ENCODE results near the gene MAPKAPK5. TPM values are rescaled to one million over a fixed set of nuclear protein-coding genes. Genes with fewer than 3 reads are reported as not detected.

MAPKAPK5 gene, protein sequence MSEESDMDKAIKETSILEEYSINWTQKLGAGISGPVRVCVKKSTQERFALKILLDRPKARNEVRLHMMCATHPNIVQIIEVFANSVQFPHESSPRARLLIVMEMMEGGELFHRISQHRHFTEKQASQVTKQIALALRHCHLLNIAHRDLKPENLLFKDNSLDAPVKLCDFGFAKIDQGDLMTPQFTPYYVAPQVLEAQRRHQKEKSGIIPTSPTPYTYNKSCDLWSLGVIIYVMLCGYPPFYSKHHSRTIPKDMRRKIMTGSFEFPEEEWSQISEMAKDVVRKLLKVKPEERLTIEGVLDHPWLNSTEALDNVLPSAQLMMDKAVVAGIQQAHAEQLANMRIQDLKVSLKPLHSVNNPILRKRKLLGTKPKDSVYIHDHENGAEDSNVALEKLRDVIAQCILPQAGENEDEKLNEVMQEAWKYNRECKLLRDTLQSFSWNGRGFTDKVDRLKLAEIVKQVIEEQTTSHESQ
- 18.2 TPM for polyA plus RNA-seq (2013, experiment 1 of 2)
- 18.5 TPM for polyA plus RNA-seq (2013, experiment 2 of 2)

DNA sequence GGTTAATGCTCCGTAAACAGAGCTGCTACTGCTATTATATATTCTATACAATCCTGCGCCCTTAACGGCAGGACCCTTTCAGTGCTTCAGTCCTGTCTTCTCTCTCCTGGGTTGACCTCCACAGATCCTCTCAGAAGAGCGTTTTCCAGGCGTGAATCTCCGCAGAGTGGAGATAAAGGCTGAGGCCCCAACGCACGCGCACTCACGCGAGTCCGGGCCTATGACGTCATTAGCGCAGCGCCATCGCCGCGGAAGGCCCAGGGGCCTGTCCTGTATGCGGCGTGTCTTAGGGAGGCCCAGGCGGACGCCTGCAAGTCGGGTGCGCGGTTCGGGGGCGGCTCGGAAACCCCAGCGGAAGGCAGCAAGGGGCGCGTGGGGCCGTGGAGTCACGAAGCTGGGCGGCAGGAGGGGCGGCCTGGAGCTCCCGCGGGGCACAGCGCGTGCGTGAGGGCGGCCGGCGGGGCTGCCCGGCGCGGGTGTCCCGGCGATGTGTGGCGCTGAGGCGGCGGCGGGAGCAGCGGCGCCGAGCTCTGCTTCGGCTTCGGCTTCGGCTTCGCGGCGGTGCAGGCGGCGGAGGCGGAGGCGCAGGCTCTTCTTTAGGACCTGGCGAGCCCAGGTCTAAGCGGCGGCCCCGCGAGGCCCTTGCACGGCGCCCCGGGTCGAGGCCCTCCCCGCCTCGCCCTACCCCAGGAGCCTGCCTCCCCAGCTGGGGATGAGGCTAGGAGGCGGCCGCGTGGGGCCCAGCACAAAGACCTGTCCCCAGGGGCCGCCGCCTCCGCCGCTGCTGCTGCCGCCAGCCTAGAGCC lies at the start of gene MAPKAPK5:
Gene MAPKAPK5 (plus strand): TSS at position 479 of the 806 bp plus-strand sequence. CDS start 506 bp downstream, outside the sequence.
- no peaks in the 10 kb centered on the region for H3K27me3 ChIP-seq (ENCODE audit: control insufficient read depth in 1 of 2, insufficient read depth in 1 of 2, low read length in 2 of 2)
- H3K4me1 ChIP-seq (ENCODE audit: control insufficient read depth, insufficient read depth, low read depth, low read length) = peaks cover 11% of the 10 kb centered on the region
- peak within 1 kb of the TSS; percentile 78 for H3K27ac ChIP-seq (ENCODE audit: low read length, poor library complexity, severe bottlenecking)
- H3K79me1 ChIP-seq (replicated peaks; ENCODE audit: low read length, poor library complexity, severe bottlenecking) = peaks cover 2% of the 10 kb centered on the region
- peak within 1 kb of the TSS; percentile 92 to 94 for H3K18ac ChIP-seq (ENCODE audit: low read depth in 1 of 2, low read length in 2 of 2)
- peak within 1 kb of the TSS; percentile 98 for H2BK5ac ChIP-seq (ENCODE audit: low read depth, low read length, poor library complexity, severe bottlenecking)
- peak within 1 kb of the TSS; percentile 90 to 91 for H3K4me3 ChIP-seq (ENCODE audit: insufficient read depth in 1 of 2, low read depth in 1 of 2, low read length in 2 of 2)
- H2AK5ac ChIP-seq (ENCODE audit: low read length, severe bottlenecking) = peak within 1 kb of the TSS; percentile 47
- H3K14ac ChIP-seq (ENCODE audit: low read length in 2 of 2) = peak within 1 kb of the TSS in 1 of 2 experiments; percentile 80
- H2BK15ac ChIP-seq (ENCODE audit: low read depth, poor library complexity, severe bottlenecking) = peak within 1 kb of the TSS; percentile 100
- no peaks in the 10 kb centered on the region for H3K9me3 ChIP-seq (ENCODE audit: control insufficient read depth, low read length)
- H2AFZ ChIP-seq (ENCODE audit: low read depth, low read length) = peak within 1 kb of the TSS; percentile 80
- H3K4me2 ChIP-seq (ENCODE audit: low read length, poor library complexity, severe bottlenecking) = peak within 1 kb of the TSS; percentile 85
- peak within 1 kb of the TSS in 1 of 2 experiments; percentile 90 for H3K23ac ChIP-seq (ENCODE audit: low read length in 2 of 2)
- peak within 1 kb of the TSS; percentile 84 for H2BK120ac ChIP-seq (ENCODE audit: low read depth, low read length)
- WGBS = under 1% methylated on average over 63 of the region's 84 CpGs
- no peak within 1 kb of the TSS for H2BK12ac ChIP-seq (ENCODE audit: low read length in 2 of 2)
- peak within 1 kb of the TSS; percentile 98 for H3K9ac ChIP-seq (ENCODE audit: low read length)
- H3K4ac ChIP-seq (ENCODE audit: low read depth in 1 of 2, low read length in 2 of 2) = peak within 1 kb of the TSS; percentile 85 to 86
- DNase-seq = peak; percentile 95
- peak within 1 kb of the TSS; percentile 93 for H4K91ac ChIP-seq (ENCODE audit: low read length)
- peak within 1 kb of the TSS; percentile 99 for H4K8ac ChIP-seq (ENCODE audit: low read length)
- peaks cover 4 to 21% of the 10 kb centered on the region in 2 experiments for H3K36me3 ChIP-seq (ENCODE audit: control insufficient read depth in 1 of 2, insufficient read depth in 2 of 2, low read depth in 1 of 2, low read length in 2 of 2)

DNA sequence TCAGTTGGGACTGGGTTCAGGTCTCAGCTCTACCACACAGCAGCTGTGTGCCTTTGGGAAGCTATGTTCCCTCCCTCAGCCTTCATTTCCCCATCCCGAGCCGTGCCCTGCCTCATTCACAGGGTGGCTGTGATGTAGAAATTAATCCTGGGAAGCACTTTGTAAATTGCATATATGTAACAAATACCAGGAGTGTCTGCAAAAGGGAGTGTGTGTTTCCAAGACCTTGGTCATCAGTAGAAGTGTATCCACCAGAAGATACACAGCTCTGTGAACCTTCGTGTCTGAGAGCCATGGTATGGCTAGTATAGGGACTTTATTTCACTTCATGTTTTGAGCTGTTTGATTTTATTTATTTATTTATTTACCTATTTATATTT lies 49.2 kb upstream of the MAPKAPK5 start:
- Histone ChIP-seq H2BK120ac (ENCODE audit: low read depth, low read length) (no peak overlapping the region), H3K9ac (ENCODE audit: low read length) (no peak overlapping the region), H3K18ac (ENCODE audit: low read depth in 1 of 2, low read length in 2 of 2) (no peak overlapping the region), H3K14ac (ENCODE audit: low read length in 2 of 2) (no peak overlapping the region), H2AFZ (ENCODE audit: low read depth, low read length) (no peak overlapping the region), H3K36me3 (ENCODE audit: control insufficient read depth in 1 of 2, insufficient read depth in 2 of 2, low read depth in 1 of 2, low read length in 2 of 2) (peaks cover 5 to 25% of the 10 kb centered on the region in 2 experiments), H3K4ac (ENCODE audit: low read depth in 1 of 2, low read length in 2 of 2) (no peak overlapping the region), H3K27me3 (ENCODE audit: control insufficient read depth in 1 of 2, insufficient read depth in 1 of 2, low read length in 2 of 2) (no peaks in the 10 kb centered on the region), H4K91ac (ENCODE audit: low read length) (no peak overlapping the region), H3K27ac (ENCODE audit: low read length, poor library complexity, severe bottlenecking) (no peak overlapping the region), H3K4me3 (ENCODE audit: insufficient read depth in 1 of 2, low read depth in 1 of 2, low read length in 2 of 2) (no peak overlapping the region), H3K9me3 (ENCODE audit: control insufficient read depth, low read length) (no peaks in the 10 kb centered on the region), H3K23ac (ENCODE audit: low read length in 2 of 2) (no peak overlapping the region), H3K79me1 (replicated peaks; ENCODE audit: low read length, poor library complexity, severe bottlenecking) (no peaks in the 10 kb centered on the region), H2AK5ac (ENCODE audit: low read length, severe bottlenecking) (no peak overlapping the region), H2BK5ac (ENCODE audit: low read depth, low read length, poor library complexity, severe bottlenecking) (no peak overlapping the region), H2BK12ac (ENCODE audit: low read length in 2 of 2) (no peak overlapping the region), H3K4me2 (ENCODE audit: low read length, poor library complexity, severe bottlenecking) (no peak overlapping the region), H2BK15ac (ENCODE audit: low read depth, poor library complexity, severe bottlenecking) (no peak overlapping the region), H3K4me1 (ENCODE audit: control insufficient read depth, insufficient read depth, low read depth, low read length) (peaks cover 5% of the 10 kb centered on the region), H4K8ac (ENCODE audit: low read length) (no peak overlapping the region)
- 100% methylated on average over 2 of the region's 3 CpGs for WGBS
- DNase-seq = no peak

DNA sequence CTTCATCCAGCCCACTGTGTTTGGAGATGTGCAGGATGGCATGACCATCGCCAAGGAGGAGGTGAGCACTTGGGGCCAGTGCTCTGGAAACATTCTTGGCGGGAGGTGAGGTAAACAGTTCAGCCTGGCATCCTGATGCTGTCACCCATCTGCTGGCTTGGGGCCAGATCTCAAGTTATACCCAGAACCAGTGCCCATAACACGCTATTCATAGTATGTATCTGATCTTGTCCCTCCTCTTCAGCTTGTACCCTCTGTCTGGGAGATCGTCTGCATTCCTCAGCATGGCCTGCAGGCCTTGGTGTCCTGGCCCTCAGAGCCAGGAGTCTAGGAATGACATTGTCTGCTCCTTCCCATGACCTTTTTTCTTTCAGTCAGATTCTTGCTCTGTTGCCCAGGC lies 43.8 kb upstream of the MAPKAPK5 start:
- Histone ChIP-seq H2BK12ac (ENCODE audit: low read length in 2 of 2) (no peak overlapping the region), H3K79me1 (replicated peaks; ENCODE audit: low read length, poor library complexity, severe bottlenecking) (no peaks in the 10 kb centered on the region), H3K9me3 (ENCODE audit: control insufficient read depth, low read length) (no peaks in the 10 kb centered on the region), H2AFZ (ENCODE audit: low read depth, low read length) (no peak overlapping the region), H3K9ac (ENCODE audit: low read length) (no peak overlapping the region), H2BK120ac (ENCODE audit: low read depth, low read length) (no peak overlapping the region), H3K4me2 (ENCODE audit: low read length, poor library complexity, severe bottlenecking) (no peak overlapping the region), H3K27ac (ENCODE audit: low read length, poor library complexity, severe bottlenecking) (no peak overlapping the region), H3K36me3 (ENCODE audit: control insufficient read depth in 1 of 2, insufficient read depth in 2 of 2, low read depth in 1 of 2, low read length in 2 of 2) (peaks cover 14 to 15% of the 10 kb centered on the region in 2 experiments), H2BK5ac (ENCODE audit: low read depth, low read length, poor library complexity, severe bottlenecking) (no peak overlapping the region), H3K14ac (ENCODE audit: low read length in 2 of 2) (no peak overlapping the region), H3K27me3 (ENCODE audit: control insufficient read depth in 1 of 2, insufficient read depth in 1 of 2, low read length in 2 of 2) (no peaks in the 10 kb centered on the region), H3K4ac (ENCODE audit: low read depth in 1 of 2, low read length in 2 of 2) (no peak overlapping the region), H4K8ac (ENCODE audit: low read length) (no peak overlapping the region), H3K4me1 (ENCODE audit: control insufficient read depth, insufficient read depth, low read depth, low read length) (peaks cover 3% of the 10 kb centered on the region), H4K91ac (ENCODE audit: low read length) (no peak overlapping the region), H3K18ac (ENCODE audit: low read depth in 1 of 2, low read length in 2 of 2) (no peak overlapping the region), H3K23ac (ENCODE audit: low read length in 2 of 2) (no peak overlapping the region), H2BK15ac (ENCODE audit: low read depth, poor library complexity, severe bottlenecking) (no peak overlapping the region), H3K4me3 (ENCODE audit: insufficient read depth in 1 of 2, low read depth in 1 of 2, low read length in 2 of 2) (no peak overlapping the region), H2AK5ac (ENCODE audit: low read length, severe bottlenecking) (no peak overlapping the region)
- DNase-seq = no peak
- 98% methylated on average over 4 of the region's 4 CpGs for WGBS

DNA sequence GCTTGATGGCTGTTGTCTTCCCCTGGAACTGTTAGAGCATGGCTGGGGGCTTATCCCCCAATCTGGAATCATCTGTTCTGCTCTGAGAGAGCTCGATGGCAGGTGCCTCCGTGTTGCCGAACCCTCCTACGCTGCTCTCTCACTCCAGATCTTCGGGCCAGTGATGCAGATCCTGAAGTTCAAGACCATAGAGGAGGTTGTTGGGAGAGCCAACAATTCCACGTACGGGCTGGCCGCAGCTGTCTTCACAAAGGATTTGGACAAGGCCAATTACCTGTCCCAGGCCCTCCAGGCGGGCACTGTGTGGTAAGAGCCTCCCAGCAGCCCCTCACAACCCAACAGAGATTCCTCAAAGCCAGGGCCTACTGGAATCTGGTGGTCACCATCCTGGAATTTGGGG lies 42.3 kb upstream of the MAPKAPK5 start:
- H2BK5ac ChIP-seq (ENCODE audit: low read depth, low read length, poor library complexity, severe bottlenecking) = no peak overlapping the region
- H3K36me3 ChIP-seq (ENCODE audit: control insufficient read depth in 1 of 2, insufficient read depth in 2 of 2, low read depth in 1 of 2, low read length in 2 of 2) = peaks cover 14 to 15% of the 10 kb centered on the region in 2 experiments
- no peak overlapping the region for H2BK15ac ChIP-seq (ENCODE audit: low read depth, poor library complexity, severe bottlenecking)
- no peaks in the 10 kb centered on the region for H3K9me3 ChIP-seq (ENCODE audit: control insufficient read depth, low read length)
- H3K4me2 ChIP-seq (ENCODE audit: low read length, poor library complexity, severe bottlenecking) = no peak overlapping the region
- H2BK12ac ChIP-seq (ENCODE audit: low read length in 2 of 2) = no peak overlapping the region
- H3K9ac ChIP-seq (ENCODE audit: low read length) = no peak overlapping the region
- H2AFZ ChIP-seq (ENCODE audit: low read depth, low read length) = no peak overlapping the region
- no peaks in the 10 kb centered on the region for H3K27me3 ChIP-seq (ENCODE audit: control insufficient read depth in 1 of 2, insufficient read depth in 1 of 2, low read length in 2 of 2)
- H3K27ac ChIP-seq (ENCODE audit: low read length, poor library complexity, severe bottlenecking) = no peak overlapping the region
- no peak overlapping the region for H2AK5ac ChIP-seq (ENCODE audit: low read length, severe bottlenecking)
- H3K4me3 ChIP-seq (ENCODE audit: insufficient read depth in 1 of 2, low read depth in 1 of 2, low read length in 2 of 2) = no peak overlapping the region
- H3K18ac ChIP-seq (ENCODE audit: low read depth in 1 of 2, low read length in 2 of 2) = no peak overlapping the region
- H4K8ac ChIP-seq (ENCODE audit: low read length) = no peak overlapping the region
- H3K14ac ChIP-seq (ENCODE audit: low read length in 2 of 2) = no peak overlapping the region
- no peak overlapping the region for H4K91ac ChIP-seq (ENCODE audit: low read length)
- DNase-seq = no peak
- H3K4me1 ChIP-seq (ENCODE audit: control insufficient read depth, insufficient read depth, low read depth, low read length) = peaks cover 3% of the 10 kb centered on the region
- no peak overlapping the region for H3K4ac ChIP-seq (ENCODE audit: low read depth in 1 of 2, low read length in 2 of 2)
- over 99% methylated on average over 9 of the region's 9 CpGs for WGBS
- no peak overlapping the region for H3K23ac ChIP-seq (ENCODE audit: low read length in 2 of 2)
- no peaks in the 10 kb centered on the region for H3K79me1 ChIP-seq (replicated peaks; ENCODE audit: low read length, poor library complexity, severe bottlenecking)
- no peak overlapping the region for H2BK120ac ChIP-seq (ENCODE audit: low read depth, low read length)

All from mesenchymal stem cell (in vitro differentiated cells and primary cell).